ENCODE measurements around the gene PTPRC. TPM values are rescaled to one million over a fixed set of nuclear protein-coding genes. Genes with fewer than 3 reads are reported as not detected.

PTPRC gene
- total RNA-seq, 1 experiment from 2014 or later = 0.25 TPM

DNA sequence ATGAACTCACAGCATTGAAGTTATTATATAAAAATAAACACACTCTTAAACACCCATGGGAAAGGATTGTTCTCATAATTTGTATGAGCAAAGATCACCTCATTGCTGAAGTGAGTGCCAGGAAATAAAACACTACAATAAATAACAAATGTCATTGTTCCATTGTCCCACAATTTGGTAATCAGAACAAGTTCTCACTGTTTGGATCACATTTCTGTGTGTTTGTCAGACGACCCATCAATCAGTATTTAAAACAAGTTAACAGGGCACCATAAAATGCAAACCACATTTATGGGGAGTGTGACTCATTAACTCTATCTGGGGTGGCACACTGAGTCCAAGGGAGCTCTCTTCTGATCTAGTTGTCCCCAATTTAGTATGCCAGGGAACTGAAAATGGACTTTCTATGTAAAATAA lies 124.5 kb downstream of the PTPRC start:
- Mint-ChIP-seq H3K27me3 (ENCODE audit: insufficient read depth, unreplicated experiment) (peaks cover 6% of the 10 kb centered on the region), H3K9me3 (ENCODE audit: unreplicated experiment) (peaks cover 10% of the 10 kb centered on the region), H3K4me1 (ENCODE audit: low read depth, unreplicated experiment) (no peaks in the 10 kb centered on the region), H3K27ac (ENCODE audit: unreplicated experiment) (no peak overlapping the region), H3K4me3 (ENCODE audit: unreplicated experiment) (no peak overlapping the region), H3K36me3 (ENCODE audit: insufficient read depth, unreplicated experiment) (no peaks in the 10 kb centered on the region)
- no peak overlapping the region for H3K4me3 ChIP-seq (ENCODE audit: low read depth, low read length)
- TF ChIP-seq, protein P1, sequence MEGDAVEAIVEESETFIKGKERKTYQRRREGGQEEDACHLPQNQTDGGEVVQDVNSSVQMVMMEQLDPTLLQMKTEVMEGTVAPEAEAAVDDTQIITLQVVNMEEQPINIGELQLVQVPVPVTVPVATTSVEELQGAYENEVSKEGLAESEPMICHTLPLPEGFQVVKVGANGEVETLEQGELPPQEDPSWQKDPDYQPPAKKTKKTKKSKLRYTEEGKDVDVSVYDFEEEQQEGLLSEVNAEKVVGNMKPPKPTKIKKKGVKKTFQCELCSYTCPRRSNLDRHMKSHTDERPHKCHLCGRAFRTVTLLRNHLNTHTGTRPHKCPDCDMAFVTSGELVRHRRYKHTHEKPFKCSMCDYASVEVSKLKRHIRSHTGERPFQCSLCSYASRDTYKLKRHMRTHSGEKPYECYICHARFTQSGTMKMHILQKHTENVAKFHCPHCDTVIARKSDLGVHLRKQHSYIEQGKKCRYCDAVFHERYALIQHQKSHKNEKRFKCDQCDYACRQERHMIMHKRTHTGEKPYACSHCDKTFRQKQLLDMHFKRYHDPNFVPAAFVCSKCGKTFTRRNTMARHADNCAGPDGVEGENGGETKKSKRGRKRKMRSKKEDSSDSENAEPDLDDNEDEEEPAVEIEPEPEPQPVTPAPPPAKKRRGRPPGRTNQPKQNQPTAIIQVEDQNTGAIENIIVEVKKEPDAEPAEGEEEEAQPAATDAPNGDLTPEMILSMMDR (IDR thresholded peaks at IDR 0.05; ENCODE audit: insufficient read depth in 1 of 2, low read depth in 1 of 2, low read length in 1 of 2, severe bottlenecking in 1 of 2, unreplicated experiment in 1 of 2) = no peak
- no peaks in the 10 kb centered on the region for H3K27me3 ChIP-seq (replicated peaks; ENCODE audit: control insufficient read depth, insufficient read depth, low read length)
- H3K36me3 ChIP-seq (ENCODE audit: control insufficient read depth, insufficient read depth, low read length) = no peaks in the 10 kb centered on the region
- H3K4me1 ChIP-seq = no peaks in the 10 kb centered on the region
- intact Hi-C loops (cut with micrococcal nuclease; ENCODE audit: unreplicated experiment) = no loop called here
- H3K9me3 ChIP-seq = no peaks in the 10 kb centered on the region
- ChIA-PET CTCF (no interaction called here), POLR2A (no interaction called here)
- no TSS peak for BruUV-seq (replicated peaks)
- no peak for DNase-seq

DNA sequence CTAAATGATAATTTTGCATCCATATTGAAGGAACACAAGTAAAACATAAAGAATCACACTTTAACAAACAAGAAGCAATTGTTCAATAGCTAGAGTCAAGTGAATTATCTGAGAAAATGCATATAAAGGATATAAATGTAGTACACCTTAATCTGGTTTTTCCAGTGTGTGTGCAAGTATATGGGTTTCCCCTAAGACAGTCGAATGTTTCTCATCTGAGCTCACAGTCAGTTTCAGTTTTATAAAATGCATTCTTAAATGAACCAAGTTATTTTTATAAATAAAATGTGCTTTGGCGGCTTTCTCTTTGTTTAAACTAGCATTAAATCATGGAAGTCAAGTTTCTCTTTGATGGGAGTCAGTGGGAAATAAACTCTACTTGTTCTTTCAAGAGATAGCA lies 125.9 kb downstream of the PTPRC start:
- Histone ChIP-seq H3K9me3 (no peaks in the 10 kb centered on the region), H3K27me3 (replicated peaks; ENCODE audit: control insufficient read depth, insufficient read depth, low read length) (no peaks in the 10 kb centered on the region), H3K36me3 (ENCODE audit: control insufficient read depth, insufficient read depth, low read length) (no peaks in the 10 kb centered on the region), H3K4me3 (ENCODE audit: low read depth, low read length) (no peak overlapping the region), H3K4me1 (no peaks in the 10 kb centered on the region)
- Mint-ChIP-seq H3K4me1 (ENCODE audit: low read depth, unreplicated experiment) (no peaks in the 10 kb centered on the region), H3K36me3 (ENCODE audit: insufficient read depth, unreplicated experiment) (no peaks in the 10 kb centered on the region), H3K27me3 (ENCODE audit: insufficient read depth, unreplicated experiment) (peaks cover 6% of the 10 kb centered on the region), H3K4me3 (ENCODE audit: unreplicated experiment) (no peak overlapping the region), H3K9me3 (ENCODE audit: unreplicated experiment) (peaks cover 10% of the 10 kb centered on the region), H3K27ac (ENCODE audit: unreplicated experiment) (no peak overlapping the region)
- ChIA-PET CTCF (no interaction called here), POLR2A (no interaction called here)
- intact Hi-C loops (cut with micrococcal nuclease; ENCODE audit: unreplicated experiment) = no loop called here
- BruUV-seq (replicated peaks) = no TSS peak
- TF ChIP-seq, protein P1 (IDR thresholded peaks at IDR 0.05; ENCODE audit: insufficient read depth in 1 of 2, low read depth in 1 of 2, low read length in 1 of 2, severe bottlenecking in 1 of 2, unreplicated experiment in 1 of 2) = no peak
- DNase-seq = no peak

DNA sequence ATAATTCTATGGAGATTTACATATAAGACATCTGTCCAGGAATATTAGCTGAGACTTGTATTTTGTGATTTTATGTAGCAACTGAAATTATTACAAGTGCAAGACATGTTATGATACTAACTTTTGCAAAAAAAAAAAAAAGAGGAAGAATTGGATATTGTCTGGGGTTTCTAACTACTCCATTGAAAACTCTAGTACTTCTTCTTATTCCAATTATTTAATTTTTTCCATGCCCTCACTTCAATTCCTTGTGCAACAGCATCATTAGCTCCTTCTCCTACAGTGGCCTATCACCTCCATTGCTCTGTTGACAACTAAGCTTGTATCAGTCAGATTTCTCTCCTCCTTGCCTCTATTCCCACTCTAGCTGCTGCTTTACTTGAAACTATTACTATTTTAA lies 126.6 kb downstream of the PTPRC start:
- Histone ChIP-seq H3K27me3 (replicated peaks; ENCODE audit: control insufficient read depth, insufficient read depth, low read length) (no peaks in the 10 kb centered on the region), H3K4me3 (ENCODE audit: low read depth, low read length) (no peak overlapping the region), H3K9me3 (no peaks in the 10 kb centered on the region), H3K4me1 (no peaks in the 10 kb centered on the region), H3K36me3 (ENCODE audit: control insufficient read depth, insufficient read depth, low read length) (no peaks in the 10 kb centered on the region)
- Mint-ChIP-seq H3K4me1 (ENCODE audit: low read depth, unreplicated experiment) (no peaks in the 10 kb centered on the region), H3K4me3 (ENCODE audit: unreplicated experiment) (no peak overlapping the region), H3K9me3 (ENCODE audit: unreplicated experiment) (peaks cover 10% of the 10 kb centered on the region), H3K27ac (ENCODE audit: unreplicated experiment) (no peak overlapping the region), H3K27me3 (ENCODE audit: insufficient read depth, unreplicated experiment) (peaks cover 3% of the 10 kb centered on the region), H3K36me3 (ENCODE audit: insufficient read depth, unreplicated experiment) (no peaks in the 10 kb centered on the region)
- intact Hi-C loops (cut with micrococcal nuclease; ENCODE audit: unreplicated experiment) = no loop called here
- TF ChIP-seq, protein P1 (IDR thresholded peaks at IDR 0.05; ENCODE audit: insufficient read depth in 1 of 2, low read depth in 1 of 2, low read length in 1 of 2, severe bottlenecking in 1 of 2, unreplicated experiment in 1 of 2) = no peak
- CTCF ChIA-PET = no interaction called here
- BruUV-seq (replicated peaks) = no TSS peak
- POLR2A ChIA-PET = no interaction called here
- no peak for DNase-seq
